ENCODE data around the gene AFF3. TPM values are rescaled to one million over a fixed set of nuclear protein-coding genes. Genes with fewer than 3 reads are reported as not detected.

AFF3 gene
- total and polyA plus RNA-seq, 2 of the 8 experiments (the other 6 are each of a cell fraction or from before 2014, with no cell fraction given): 0.27 to 3.0 TPM

- Histone ChIP-seq H4K91ac (replicated peaks; ENCODE audit: insufficient read length, low read length) (no peak overlapping the region), H2AK5ac (ENCODE audit: low read depth, low read length) (no peak overlapping the region), H3K23ac (ENCODE audit: insufficient read length) (no peak overlapping the region), H2BK12ac (ENCODE audit: low read depth, low read length) (no peak overlapping the region), H2BK120ac (replicated peaks; ENCODE audit: low read depth, low read length) (no peak overlapping the region), H3K79me1 (ENCODE audit: low read depth, low read length) (no peaks in the 10 kb centered on the region), H2BK15ac (ENCODE audit: low read length) (no peak overlapping the region), H3K79me2 (ENCODE audit: control insufficient read depth in 1 of 2, insufficient read depth in 2 of 2, low read length in 2 of 2) (no peaks in the 10 kb centered on the region), H3K4ac (replicated peaks; ENCODE audit: insufficient read length, low read depth, low read length) (no peak overlapping the region), H3K23me2 (ENCODE audit: low read depth, low read length) (no peaks in the 10 kb centered on the region), H3K9me3 (ENCODE audit: insufficient read depth in 2 of 2, low read depth in 1 of 2, low read length in 1 of 2) (no peaks in the 10 kb centered on the region), H3K27ac (ENCODE audit: low read depth, low read length) (no peak overlapping the region), H3K4me1 (replicated peaks in 1 of 4; ENCODE audit: control insufficient read depth in 3 of 4, insufficient read depth in 4 of 4, low read length in 3 of 4) (peaks cover 0 to 8% (median 2%) of the 10 kb centered on the region in 4 experiments; a peak in 5 of 7 replicates), H3K9ac (replicated peaks in 1 of 4; ENCODE audit: extremely low read depth in 1 of 4, low read depth in 3 of 4, low read length in 3 of 4) (no peak overlapping the region), H2BK20ac (ENCODE audit: low read length) (no peak overlapping the region), H2BK5ac (ENCODE audit: low read depth, low read length) (no peak overlapping the region), H2AFZ (ENCODE audit: low read length) (no peak overlapping the region), H3K27me3 (replicated peaks in 1 of 4; ENCODE audit: control insufficient read depth in 3 of 4, extremely low read depth in 1 of 4, insufficient read depth in 3 of 4, low read length in 3 of 4) (no peaks in the 10 kb centered on the region), H3K14ac (ENCODE audit: insufficient read length) (no peak overlapping the region), H4K5ac (ENCODE audit: insufficient read length, low read depth, low read length) (no peak overlapping the region), H4K20me1 (replicated peaks in 1 of 2; ENCODE audit: control insufficient read depth in 1 of 2, insufficient read depth in 2 of 2, low read length in 2 of 2) (peaks cover 0 to 3% of the 10 kb centered on the region in 2 experiments), H4K8ac (ENCODE audit: extremely low read depth, insufficient read depth, low read length) (no peak overlapping the region), H3K18ac (ENCODE audit: extremely low read depth, low read length) (no peak overlapping the region), H3K4me3 (ENCODE audit: extremely low read depth in 1 of 4, insufficient read depth in 2 of 4, low read depth in 3 of 4, low read length in 4 of 4) (no peak overlapping the region), H3K36me3 (ENCODE audit: control insufficient read depth in 2 of 4, insufficient read depth in 4 of 4, low read length in 3 of 4) (no peaks in the 10 kb centered on the region), H3K4me2 (ENCODE audit: insufficient read depth in 1 of 2, low read depth in 2 of 2, low read length in 2 of 2) (no peak overlapping the region), H3K56ac (replicated peaks; ENCODE audit: insufficient read length, low read depth, low read length) (no peak overlapping the region)
- no peak for FAIRE-seq
- WGBS, 2 experiments (ENCODE audit: extremely low coverage in 1 of 2, insufficient coverage in 1 of 2, insufficient read length in 1 of 2, insufficient replicate concordance in 2 of 2, low coverage in 1 of 2, low lambda C conversion rate in 2 of 2, missing lambda C conversion rate in 1 of 2): 91% methylated on average over 8 of the region's 8 CpGs; no CpG with 5 or more reads in 1 of the 2 experiments
- DNase-seq (ENCODE audit: low read depth in 1 of 2, low spot score in 2 of 2): no peak
- CTCF ChIA-PET (ENCODE audit: partially characterized antibody): no interaction called here
- POLR2A ChIA-PET (ENCODE audit: partially characterized antibody): no interaction called here
- TF ChIP-seq ZNF274 (IDR thresholded peaks at IDR 0.05; ENCODE audit: borderline replicate concordance, extremely low read depth, low read length) (no peak), RNF2 (IDR thresholded peaks at IDR 0.05; ENCODE audit: borderline replicate concordance, low read depth, low read length, missing control alignments, poor library complexity, severe bottlenecking) (no peak), E2F6 (IDR thresholded peaks at IDR 0.05) (no peak), KDM1A (IDR thresholded peaks at IDR 0.05; ENCODE audit: borderline replicate concordance, low read length) (no peak), SIRT6 (IDR thresholded peaks at IDR 0.05; ENCODE audit: low read length) (no peak), TCF12 (IDR thresholded peaks at IDR 0.05; ENCODE audit: low read depth, low read length) (no peak), ATF2 (IDR thresholded peaks at IDR 0.05; ENCODE audit: low read length) (no peak)
These were observed 184.9 kb downstream of the AFF3 start for GRCh38 chr2:99957332-99958133.
